SK-N-SH (cell line): ENCODE measurements around the gene TIAM2.

Source experiments
- ELF1 ChIP-seq: IDR thresholded peaks from 2 replicates; pipeline ENCODE4 v1.4.0; 2012
- EP300 ChIP-seq, 2 experiments: IDR thresholded peaks; 2 replicates each; pipeline versions ENCODE4 v1.4.0 to v1.6.1; 2012; ENCODE audit warnings: borderline replicate concordance in 1 of 2, low read depth in 1 of 2, low read length in 1 of 2
- GABPA ChIP-seq: IDR thresholded peaks from 2 replicates; pipeline ENCODE4 v1.4.0; 2012; ENCODE audit warnings: low read depth, mild to moderate bottlenecking
- JUND ChIP-seq: IDR thresholded peaks from 2 replicates; pipeline ENCODE4 v1.4.0; 2012
- MXI1 ChIP-seq: IDR thresholded peaks from 2 replicates; pipeline ENCODE4 v1.6.1; 2012; ENCODE audit warnings: mild to moderate bottlenecking, low read depth, low read length, improper control_type of control experiment
- POLR2AphosphoS5 ChIP-seq: IDR thresholded peaks from 2 replicates; pipeline ENCODE4 v1.6.1; 2012; ENCODE audit warnings: low read depth, low read length
- RXRA ChIP-seq: IDR thresholded peaks from 2 replicates; pipeline ENCODE4 v1.4.0; 2012; ENCODE audit warnings: low read depth, mild to moderate bottlenecking, borderline replicate concordance
- SMC3 ChIP-seq: IDR thresholded peaks from 2 replicates; pipeline ENCODE4 v1.6.1; 2012; ENCODE audit warnings: low read depth, low read length, improper control_type of control experiment
- TF ChIP-seq, protein P1 (sequence below): fragments of 200-600 bp; sonication (generic); IDR thresholded peaks from 2 replicates; pipeline ENCODE4 v1.6.1; 2017; ENCODE audit warnings: antibody characterized with exemption, mild to moderate bottlenecking, moderate library complexity

DNA sequence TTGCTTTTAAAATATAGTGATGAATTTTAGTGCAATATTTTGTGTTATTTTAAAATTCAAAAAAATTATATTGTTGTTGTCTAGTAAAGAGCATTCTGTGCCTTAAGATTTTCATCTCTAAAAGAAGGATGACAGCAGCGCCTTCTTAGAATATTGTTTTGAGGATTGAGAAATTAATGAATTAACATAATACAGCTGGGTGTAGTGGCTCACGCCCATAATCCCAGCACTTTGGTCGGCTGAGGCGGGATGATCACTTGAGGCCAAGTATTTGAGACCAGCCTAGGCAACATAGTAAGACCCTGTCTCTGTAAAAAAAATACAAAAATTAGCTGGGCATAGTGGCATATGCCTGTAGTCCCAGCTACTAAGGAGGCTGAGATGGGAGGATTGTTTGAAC, 6.8 kb downstream of the TIAM2 start:
- TF ChIP-seq EP300 (IDR thresholded peaks at IDR 0.05; ENCODE audit: borderline replicate concordance in 1 of 2, low read depth in 1 of 2, low read length in 1 of 2) = no peak
- TF ChIP-seq ELF1 = no peak
- TF ChIP-seq, protein P1, sequence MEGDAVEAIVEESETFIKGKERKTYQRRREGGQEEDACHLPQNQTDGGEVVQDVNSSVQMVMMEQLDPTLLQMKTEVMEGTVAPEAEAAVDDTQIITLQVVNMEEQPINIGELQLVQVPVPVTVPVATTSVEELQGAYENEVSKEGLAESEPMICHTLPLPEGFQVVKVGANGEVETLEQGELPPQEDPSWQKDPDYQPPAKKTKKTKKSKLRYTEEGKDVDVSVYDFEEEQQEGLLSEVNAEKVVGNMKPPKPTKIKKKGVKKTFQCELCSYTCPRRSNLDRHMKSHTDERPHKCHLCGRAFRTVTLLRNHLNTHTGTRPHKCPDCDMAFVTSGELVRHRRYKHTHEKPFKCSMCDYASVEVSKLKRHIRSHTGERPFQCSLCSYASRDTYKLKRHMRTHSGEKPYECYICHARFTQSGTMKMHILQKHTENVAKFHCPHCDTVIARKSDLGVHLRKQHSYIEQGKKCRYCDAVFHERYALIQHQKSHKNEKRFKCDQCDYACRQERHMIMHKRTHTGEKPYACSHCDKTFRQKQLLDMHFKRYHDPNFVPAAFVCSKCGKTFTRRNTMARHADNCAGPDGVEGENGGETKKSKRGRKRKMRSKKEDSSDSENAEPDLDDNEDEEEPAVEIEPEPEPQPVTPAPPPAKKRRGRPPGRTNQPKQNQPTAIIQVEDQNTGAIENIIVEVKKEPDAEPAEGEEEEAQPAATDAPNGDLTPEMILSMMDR = no peak
- no peak for TF ChIP-seq SMC3
- no peak for TF ChIP-seq POLR2AphosphoS5
- no peak for TF ChIP-seq RXRA
- TF ChIP-seq JUND = no peak
- no peak for TF ChIP-seq GABPA
- TF ChIP-seq MXI1 = no peak
